Loucy (cell line): ENCODE data around the gene CCDC187.

Source experiments
- EZH2phosphoT487 ChIP-seq: fragments of 200-600 bp; IDR thresholded peaks from 2 replicates; pipeline ENCODE4 v1.6.1; 2018; ENCODE audit warnings: antibody characterized with exemption, mild to moderate bottlenecking, moderate library complexity, borderline replicate concordance
- TF ChIP-seq, protein P1 (sequence below): fragments of 200-600 bp; sonication (generic); conservative IDR thresholded peaks from 2 replicates; pipeline ENCODE4 v1.5.1; 2014; ENCODE audit warnings: mild to moderate bottlenecking, antibody characterized with exemption, low read length

DNA sequence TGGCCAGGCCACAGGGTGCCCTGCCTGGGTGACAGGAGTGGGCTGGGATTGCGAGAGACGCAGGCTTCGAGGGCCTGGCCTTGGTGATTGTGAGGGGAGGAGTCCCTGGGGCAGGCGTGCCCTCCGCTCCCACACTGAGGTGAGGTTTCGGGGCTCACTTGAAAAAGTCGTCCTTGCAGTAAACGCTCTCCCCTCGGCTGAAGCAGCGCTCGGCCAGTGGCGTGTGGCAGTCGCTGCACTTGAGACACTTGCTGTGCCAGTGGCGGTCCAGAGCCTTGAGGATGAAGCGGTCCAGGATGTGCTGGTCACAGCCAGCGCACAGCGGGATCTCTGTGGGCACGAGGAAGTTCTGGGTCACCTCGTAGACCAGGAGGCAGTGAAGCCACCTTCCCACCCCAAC lies 103.5 kb downstream of the CCDC187 start:
- TF ChIP-seq, protein P1, sequence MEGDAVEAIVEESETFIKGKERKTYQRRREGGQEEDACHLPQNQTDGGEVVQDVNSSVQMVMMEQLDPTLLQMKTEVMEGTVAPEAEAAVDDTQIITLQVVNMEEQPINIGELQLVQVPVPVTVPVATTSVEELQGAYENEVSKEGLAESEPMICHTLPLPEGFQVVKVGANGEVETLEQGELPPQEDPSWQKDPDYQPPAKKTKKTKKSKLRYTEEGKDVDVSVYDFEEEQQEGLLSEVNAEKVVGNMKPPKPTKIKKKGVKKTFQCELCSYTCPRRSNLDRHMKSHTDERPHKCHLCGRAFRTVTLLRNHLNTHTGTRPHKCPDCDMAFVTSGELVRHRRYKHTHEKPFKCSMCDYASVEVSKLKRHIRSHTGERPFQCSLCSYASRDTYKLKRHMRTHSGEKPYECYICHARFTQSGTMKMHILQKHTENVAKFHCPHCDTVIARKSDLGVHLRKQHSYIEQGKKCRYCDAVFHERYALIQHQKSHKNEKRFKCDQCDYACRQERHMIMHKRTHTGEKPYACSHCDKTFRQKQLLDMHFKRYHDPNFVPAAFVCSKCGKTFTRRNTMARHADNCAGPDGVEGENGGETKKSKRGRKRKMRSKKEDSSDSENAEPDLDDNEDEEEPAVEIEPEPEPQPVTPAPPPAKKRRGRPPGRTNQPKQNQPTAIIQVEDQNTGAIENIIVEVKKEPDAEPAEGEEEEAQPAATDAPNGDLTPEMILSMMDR, result no peak
- TF ChIP-seq EZH2phosphoT487, result no peak
